HG03039 (cell line): ENCODE results near the gene PDGFRB.

ENCODE experiments used
- ATAC-seq: cut with Tn5 transposase; IDR thresholded peaks from one replicate; pipeline ENCODE4 v1.9.1; 2021; ENCODE audit warnings: mild to moderate bottlenecking, moderate library complexity; ENCODE audit not compliant: unreplicated experiment

The PDGFRB gene

GRCh38 chr5:150117945-150118560, 37.6 kb downstream of the PDGFRB start:
- no peak for ATAC-seq

- no peak for ATAC-seq
These were observed 38.8 kb downstream of the PDGFRB start for GRCh38 chr5:150116667-150117400.

- ATAC-seq: no peak
These were observed 40.8 kb downstream of the PDGFRB start for GRCh38 chr5:150114773-150115408.

- ATAC-seq: no peak
These were observed 41.5 kb downstream of the PDGFRB start for GRCh38 chr5:150114102-150114641.

GRCh38 chr5:150113047-150113744, 42.4 kb downstream of the PDGFRB start:
- ATAC-seq: no peak

GRCh38 chr5:150112201-150113046, 43.2 kb downstream of the PDGFRB start:
- ATAC-seq: no peak

- ATAC-seq: no peak
These were observed 44.5 kb downstream of the PDGFRB start for GRCh38 chr5:150111122-150111521.

- ATAC-seq: no peak
These were observed 45.7 kb downstream of the PDGFRB start for GRCh38 chr5:150109921-150110320.

GRCh38 chr5:150108711-150109514, 46.7 kb downstream of the PDGFRB start:
- ATAC-seq: no peak

GRCh38 chr5:150107909-150108447, 47.7 kb downstream of the PDGFRB start:
- ATAC-seq: no peak

GRCh38 chr5:150106674-150107426, 48.8 kb downstream of the PDGFRB start:
- ATAC-seq: no peak

GRCh38 chr5:150105928-150106615, 49.6 kb downstream of the PDGFRB start:
- no peak for ATAC-seq

- no peak for ATAC-seq
These were observed 51.1 kb downstream of the PDGFRB start for GRCh38 chr5:150104550-150104870.

- ATAC-seq: no peak
These were observed 51.7 kb downstream of the PDGFRB start for GRCh38 chr5:150103678-150104549.

- no peak for ATAC-seq
These were observed 54.6 kb downstream of the PDGFRB start for GRCh38 chr5:150101023-150101422.

GRCh38 chr5:150097152-150097551, 58.5 kb downstream of the PDGFRB start:
- no peak for ATAC-seq

- ATAC-seq: no peak
These were observed 63.4 kb downstream of the PDGFRB start for GRCh38 chr5:150092159-150092787.
